ENCODE data around the gene ADAMTSL5.
"Not testable (repeated sequence)": the region's sequence is repeated elsewhere in the genome, so short reads cannot be mapped to it uniquely, and the experiment has no call there.

The ADAMTSL5 gene

GRCh38 chr19:1512671-1513498 lies at the start of gene ADAMTSL5:
ADAMTSL5 (minus strand) TSS chr19:1513019; CDS start chr19:1510943, 2,076 bp downstream.
- DNase-seq = peak; percentile 38

- no peak for DNase-seq
Observed at GRCh38 chr19:1561236-1561842, 48.5 kb upstream of the ADAMTSL5 start.

GRCh38 chr19:1560286-1560882 lies 47.6 kb upstream of the ADAMTSL5 start:
- DNase-seq = no peak

- no peak for DNase-seq
Observed at GRCh38 chr19:1558552-1558951, 45.7 kb upstream of the ADAMTSL5 start.

- no peak for DNase-seq
Observed at GRCh38 chr19:1556390-1557070, 43.7 kb upstream of the ADAMTSL5 start.

- DNase-seq = no peak
Observed at GRCh38 chr19:1555487-1556389, 42.9 kb upstream of the ADAMTSL5 start.

- DNase-seq = no peak
Observed at GRCh38 chr19:1554968-1555367, 42.1 kb upstream of the ADAMTSL5 start.

GRCh38 chr19:1553415-1553814 lies 40.6 kb upstream of the ADAMTSL5 start:
- no peak for DNase-seq

GRCh38 chr19:1551068-1552040 lies 38.5 kb upstream of the ADAMTSL5 start:
- no peak for DNase-seq

GRCh38 chr19:1549332-1549945 lies 36.6 kb upstream of the ADAMTSL5 start:
- DNase-seq = no peak

- DNase-seq = no peak
Observed at GRCh38 chr19:1540365-1540925, 27.6 kb upstream of the ADAMTSL5 start.

GRCh38 chr19:1539749-1540148 lies 26.9 kb upstream of the ADAMTSL5 start:
- not testable (repeated sequence) for DNase-seq

GRCh38 chr19:1538978-1539377 lies 26.2 kb upstream of the ADAMTSL5 start:
- no peak for DNase-seq

GRCh38 chr19:1535699-1536098 lies 22.9 kb upstream of the ADAMTSL5 start:
- not testable (repeated sequence) for DNase-seq

- DNase-seq = no peak
Observed at GRCh38 chr19:1534972-1535371, 22.2 kb upstream of the ADAMTSL5 start.

GRCh38 chr19:1533510-1534150 lies 20.8 kb upstream of the ADAMTSL5 start:
- no peak for DNase-seq

GRCh38 chr19:1532003-1532402 lies 19.2 kb upstream of the ADAMTSL5 start:
- DNase-seq = no peak

GRCh38 chr19:1531587-1531986 lies 18.8 kb upstream of the ADAMTSL5 start:
- no peak for DNase-seq

- not testable (repeated sequence) for DNase-seq
Observed at GRCh38 chr19:1530856-1531255, 18.0 kb upstream of the ADAMTSL5 start.

- no peak for DNase-seq
Observed at GRCh38 chr19:1529430-1529816, 16.6 kb upstream of the ADAMTSL5 start.
